ENCODE data around the gene DCLK1.

Gene DCLK1

DNA sequence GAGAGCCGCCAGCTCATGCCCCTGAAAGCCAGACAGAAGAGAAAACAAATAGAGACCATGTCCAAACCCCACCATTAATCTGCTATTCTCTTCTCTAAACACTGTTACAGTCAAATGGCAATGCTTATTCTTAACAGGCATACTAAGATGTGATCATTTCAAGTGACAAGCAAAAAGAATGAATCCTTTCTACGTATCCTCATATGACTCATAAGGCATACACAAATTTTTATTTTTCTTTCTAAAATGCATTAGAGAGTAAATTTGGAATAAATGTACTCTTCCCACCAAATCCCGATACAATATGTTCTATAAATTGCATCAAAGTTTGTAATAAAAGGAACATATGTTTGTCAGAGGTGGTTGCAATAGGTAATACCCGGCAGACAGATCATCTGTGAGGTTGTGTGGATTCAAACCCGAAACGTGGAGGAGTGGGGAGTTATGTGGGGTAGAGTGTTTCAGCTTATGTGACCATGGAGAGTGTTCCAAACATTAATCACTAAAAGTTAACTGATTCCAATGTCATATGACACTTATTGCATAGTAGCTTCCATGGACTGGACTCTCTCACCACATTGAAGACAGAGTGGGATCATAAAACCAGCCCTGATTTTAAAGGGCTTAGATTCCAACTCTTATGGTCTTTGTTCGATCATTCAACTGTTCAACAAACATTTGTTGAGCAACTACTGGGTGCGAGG, 213.1 kb downstream of the DCLK1 start:
- Histone ChIP-seq H3K9ac (ENCODE audit: low read depth, low read length, poor library complexity, severe bottlenecking) (no peak overlapping the region), H3K27me3 (ENCODE audit: insufficient read depth, low read length, poor library complexity, severe bottlenecking) (no peaks in the 10 kb centered on the region), H2AFZ (ENCODE audit: low read length) (no peak overlapping the region), H3K4me1 (ENCODE audit: insufficient read depth, low read length, poor library complexity, severe bottlenecking) (no peaks in the 10 kb centered on the region), H3K36me3 (ENCODE audit: insufficient read depth, low read length) (no peaks in the 10 kb centered on the region), H3K79me2 (ENCODE audit: insufficient read depth, low read length) (no peaks in the 10 kb centered on the region), H3F3A (ENCODE audit: low read depth) (no peaks in the 10 kb centered on the region), H3K4me3 (ENCODE audit: low read length, poor library complexity, severe bottlenecking) (no peak overlapping the region), H3K4me2 (ENCODE audit: low read depth, low read length, poor library complexity, severe bottlenecking) (no peak overlapping the region), H3K9me2 (replicated peaks; ENCODE audit: low read depth, low read length) (no peaks in the 10 kb centered on the region), H4K20me1 (ENCODE audit: insufficient read depth, low read length, poor library complexity, severe bottlenecking) (no peaks in the 10 kb centered on the region), H3K9me3 (ENCODE audit: insufficient read depth, low read depth, low read length) (no peaks in the 10 kb centered on the region)
- TF ChIP-seq, protein P1, sequence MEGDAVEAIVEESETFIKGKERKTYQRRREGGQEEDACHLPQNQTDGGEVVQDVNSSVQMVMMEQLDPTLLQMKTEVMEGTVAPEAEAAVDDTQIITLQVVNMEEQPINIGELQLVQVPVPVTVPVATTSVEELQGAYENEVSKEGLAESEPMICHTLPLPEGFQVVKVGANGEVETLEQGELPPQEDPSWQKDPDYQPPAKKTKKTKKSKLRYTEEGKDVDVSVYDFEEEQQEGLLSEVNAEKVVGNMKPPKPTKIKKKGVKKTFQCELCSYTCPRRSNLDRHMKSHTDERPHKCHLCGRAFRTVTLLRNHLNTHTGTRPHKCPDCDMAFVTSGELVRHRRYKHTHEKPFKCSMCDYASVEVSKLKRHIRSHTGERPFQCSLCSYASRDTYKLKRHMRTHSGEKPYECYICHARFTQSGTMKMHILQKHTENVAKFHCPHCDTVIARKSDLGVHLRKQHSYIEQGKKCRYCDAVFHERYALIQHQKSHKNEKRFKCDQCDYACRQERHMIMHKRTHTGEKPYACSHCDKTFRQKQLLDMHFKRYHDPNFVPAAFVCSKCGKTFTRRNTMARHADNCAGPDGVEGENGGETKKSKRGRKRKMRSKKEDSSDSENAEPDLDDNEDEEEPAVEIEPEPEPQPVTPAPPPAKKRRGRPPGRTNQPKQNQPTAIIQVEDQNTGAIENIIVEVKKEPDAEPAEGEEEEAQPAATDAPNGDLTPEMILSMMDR (conservative IDR thresholded peaks at IDR 0.05; ENCODE audit: low read length) = no peak
- no peak for TF ChIP-seq EZH2phosphoT487 (IDR thresholded peaks at IDR 0.05; ENCODE audit: borderline replicate concordance)

DNA sequence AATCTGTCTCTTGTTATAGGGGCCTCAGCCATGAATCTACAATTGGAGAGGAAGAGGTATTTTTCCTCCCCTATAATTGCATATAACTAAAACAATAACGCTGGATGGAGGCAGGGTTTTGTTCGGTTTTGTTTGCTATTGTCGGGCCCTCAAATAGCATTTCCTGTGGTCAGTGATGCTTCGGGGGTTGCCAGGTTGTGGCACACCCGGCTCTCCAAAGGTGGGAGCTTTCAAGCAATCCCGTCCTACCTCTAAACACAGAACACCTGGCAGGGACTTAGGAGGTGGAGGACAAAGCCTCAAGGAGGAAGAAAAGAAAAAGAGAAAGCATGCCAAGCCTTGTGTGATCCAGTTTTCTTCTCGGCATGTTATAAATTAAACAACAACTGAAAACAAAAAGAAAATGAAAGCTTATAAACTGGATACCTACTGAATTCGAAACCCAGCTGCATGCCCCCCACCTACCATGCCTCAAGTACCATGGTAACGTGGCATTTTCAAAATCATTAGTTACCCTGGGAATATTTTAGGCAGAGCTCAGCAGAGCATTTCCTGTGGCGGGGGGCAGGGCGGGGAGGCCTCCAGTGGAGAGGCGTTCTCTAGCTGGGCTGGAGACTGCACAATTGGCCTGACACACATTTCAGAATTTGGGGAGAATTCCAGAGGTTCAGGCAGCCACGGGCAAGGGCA, 213.8 kb downstream of the DCLK1 start:
- Histone ChIP-seq H3F3A (ENCODE audit: low read depth) (no peaks in the 10 kb centered on the region), H3K27me3 (ENCODE audit: insufficient read depth, low read length, poor library complexity, severe bottlenecking) (no peaks in the 10 kb centered on the region), H3K9me3 (ENCODE audit: insufficient read depth, low read depth, low read length) (no peaks in the 10 kb centered on the region), H3K4me1 (ENCODE audit: insufficient read depth, low read length, poor library complexity, severe bottlenecking) (no peaks in the 10 kb centered on the region), H3K9me2 (replicated peaks; ENCODE audit: low read depth, low read length) (no peaks in the 10 kb centered on the region), H2AFZ (ENCODE audit: low read length) (no peak overlapping the region), H3K4me3 (ENCODE audit: low read length, poor library complexity, severe bottlenecking) (no peak overlapping the region), H3K79me2 (ENCODE audit: insufficient read depth, low read length) (no peaks in the 10 kb centered on the region), H3K36me3 (ENCODE audit: insufficient read depth, low read length) (no peaks in the 10 kb centered on the region), H3K9ac (ENCODE audit: low read depth, low read length, poor library complexity, severe bottlenecking) (no peak overlapping the region), H4K20me1 (ENCODE audit: insufficient read depth, low read length, poor library complexity, severe bottlenecking) (no peaks in the 10 kb centered on the region), H3K4me2 (ENCODE audit: low read depth, low read length, poor library complexity, severe bottlenecking) (no peak overlapping the region)
- TF ChIP-seq EZH2phosphoT487 (IDR thresholded peaks at IDR 0.05; ENCODE audit: borderline replicate concordance) = no peak
- TF ChIP-seq, protein P1 (conservative IDR thresholded peaks at IDR 0.05; ENCODE audit: low read length) = no peak

DNA sequence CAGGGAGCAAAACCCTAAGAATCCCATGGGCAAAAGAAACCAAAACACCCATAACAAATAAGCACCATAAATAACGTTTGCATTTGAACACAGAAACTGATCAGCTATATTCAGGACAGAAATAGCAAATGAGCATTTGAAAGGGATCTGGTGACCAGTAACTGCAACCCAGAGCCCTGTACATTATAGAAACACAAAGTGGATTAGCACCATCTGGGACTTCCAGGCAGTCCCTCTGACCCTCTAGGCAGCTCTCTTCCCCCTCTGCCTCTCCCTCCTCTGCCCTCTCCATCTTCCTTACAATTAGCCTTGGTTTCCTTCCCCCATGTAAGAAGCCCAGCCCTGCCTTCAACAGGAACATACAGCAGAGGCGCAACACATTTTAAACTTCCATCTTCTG, 215.0 kb downstream of the DCLK1 start:
- H2AFZ ChIP-seq (ENCODE audit: low read length) = no peak overlapping the region
- H3K27me3 ChIP-seq (ENCODE audit: insufficient read depth, low read length, poor library complexity, severe bottlenecking) = no peaks in the 10 kb centered on the region
- H3K79me2 ChIP-seq (ENCODE audit: insufficient read depth, low read length) = no peaks in the 10 kb centered on the region
- no peak overlapping the region for H3K4me2 ChIP-seq (ENCODE audit: low read depth, low read length, poor library complexity, severe bottlenecking)
- H3F3A ChIP-seq (ENCODE audit: low read depth) = no peaks in the 10 kb centered on the region
- H3K9me3 ChIP-seq (ENCODE audit: insufficient read depth, low read depth, low read length) = no peaks in the 10 kb centered on the region
- H4K20me1 ChIP-seq (ENCODE audit: insufficient read depth, low read length, poor library complexity, severe bottlenecking) = no peaks in the 10 kb centered on the region
- no peaks in the 10 kb centered on the region for H3K4me1 ChIP-seq (ENCODE audit: insufficient read depth, low read length, poor library complexity, severe bottlenecking)
- no peaks in the 10 kb centered on the region for H3K36me3 ChIP-seq (ENCODE audit: insufficient read depth, low read length)
- H3K4me3 ChIP-seq (ENCODE audit: low read length, poor library complexity, severe bottlenecking) = no peak overlapping the region
- H3K9ac ChIP-seq (ENCODE audit: low read depth, low read length, poor library complexity, severe bottlenecking) = no peak overlapping the region
- TF ChIP-seq EZH2phosphoT487 (IDR thresholded peaks at IDR 0.05; ENCODE audit: borderline replicate concordance) = no peak
- H3K9me2 ChIP-seq (replicated peaks; ENCODE audit: low read depth, low read length) = no peaks in the 10 kb centered on the region

Data from Loucy (cell line).